Endothelial cell of umbilical vein (primary cell): ENCODE results near the gene RAB4A. TPM values are rescaled to one million over a fixed set of nuclear protein-coding genes. Genes with fewer than 3 reads are reported as not detected.

Experiments used
- BruUV-seq: library from RNA; stranded (reverse); fragments of 400-500 nt; replicated peaks from 2 replicates; lab custom pipeline; 2021; lab: Mats Ljungman, UMichigan
- CTCF ChIA-PET: fragments of 300-600, 350-600 bp; sonication (Branson Sonifier 250); formaldehyde crosslinking; loops from one replicate; lab custom pipeline; 2021; ENCODE audit warnings: antibody characterized with exemption, inconsistent platforms; lab: Charles Lee
- POLR2A ChIA-PET: fragments of 300-600, 350-600 bp; sonication (Branson Sonifier 250); formaldehyde crosslinking; loops from one replicate; lab custom pipeline; 2021; ENCODE audit warnings: antibody characterized with exemption, inconsistent platforms; lab: Charles Lee
- DNase-seq: peaks from one replicate; pipeline ENCODE4 v3.0.0-alpha.2; 2011; ENCODE audit warnings: low read depth, low spot score
- FAIRE-seq: peaks from 2 replicates; lab custom pipeline; 2011; peaks lifted over from hg19 to GRCh38; lab: Jason Lieb, UNC
- H2AFZ ChIP-seq: 2 replicates; pipeline ENCODE4 v1.6.0; 2012; ENCODE audit warnings: low read depth, low read length, control low read depth, inconsistent platforms
- H3K27ac ChIP-seq: 2 replicates; pipeline ENCODE4 v1.5.1; 2011; ENCODE audit warnings: low read depth, mild to moderate bottlenecking, control low read depth, low read length, moderate library complexity; ENCODE audit not compliant: insufficient read depth
- H3K27me3 ChIP-seq, 2 experiments: 2 replicates each; pipeline versions ENCODE4 v1.6.0 to v1.6.1; 2011; ENCODE audit warnings: low read length in 2 of 2, mixed read lengths in 1 of 2; ENCODE audit not compliant: control insufficient read depth in 2 of 2, insufficient read depth in 2 of 2
- H3K36me3 ChIP-seq, 2 experiments: 2 replicates in 1 of 2; 3 replicates in 1 of 2; pipeline ENCODE4 v1.5.1; 2011; ENCODE audit warnings: low read length in 2 of 2, mild to moderate bottlenecking in 1 of 2, moderate library complexity in 1 of 2; ENCODE audit not compliant: control insufficient read depth in 2 of 2, insufficient read depth in 2 of 2; ENCODE audit errors: extremely low read depth in 1 of 2
- H3K4me1 ChIP-seq: 3 replicates; pipeline ENCODE4 v1.5.1; 2011; ENCODE audit warnings: mild to moderate bottlenecking, low read length; ENCODE audit not compliant: control insufficient read depth, insufficient read depth; ENCODE audit errors: extremely low read depth
- H3K4me2 ChIP-seq: 2 replicates; pipeline ENCODE4 v1.6.1; 2011; ENCODE audit warnings: low read length, control low read depth, mixed read lengths; ENCODE audit not compliant: insufficient read depth
- H3K4me3 ChIP-seq, 3 experiments: fragments of 200-600 bp in 1 of 3; sonication (generic), shearing (Covaris generic) in 1 of 3; replicated peaks in 1 of 3; 2 replicates each; pipeline ENCODE4 v1.5.1; 2011 to 2016; ENCODE audit warnings: control low read depth in 3 of 3, low read length in 3 of 3, mild to moderate bottlenecking in 2 of 3, inconsistent platforms in 1 of 3, low read depth in 1 of 3, moderate library complexity in 1 of 3; ENCODE audit not compliant: insufficient read depth in 1 of 3
- H3K79me2 ChIP-seq: 2 replicates; pipeline ENCODE4 v1.6.0; 2012; ENCODE audit warnings: low read length, inconsistent platforms; ENCODE audit not compliant: control insufficient read depth, insufficient read depth
- H3K9ac ChIP-seq: replicated peaks from 2 replicates; pipeline ENCODE3; 2011; ENCODE audit warnings: low read length, control low read depth; ENCODE audit not compliant: insufficient read depth; ENCODE audit errors: extremely low read depth
- H3K9me1 ChIP-seq: replicated peaks from 3 replicates; pipeline ENCODE4 v1.6.0; 2011; ENCODE audit warnings: mild to moderate bottlenecking, low read length; ENCODE audit not compliant: control insufficient read depth, insufficient read depth; ENCODE audit errors: extremely low read depth
- H3K9me3 ChIP-seq: replicated peaks from 2 replicates; pipeline ENCODE4 v1.5.1; 2012; ENCODE audit warnings: low read length, inconsistent platforms; ENCODE audit not compliant: control insufficient read depth, insufficient read depth
- H4K20me1 ChIP-seq: replicated peaks from 2 replicates; pipeline ENCODE3; 2011; ENCODE audit warnings: mild to moderate bottlenecking, low read length; ENCODE audit not compliant: control insufficient read depth, insufficient read depth; ENCODE audit errors: extremely low read depth
- EZH2 ChIP-seq: IDR thresholded peaks from 2 replicates; pipeline ENCODE4 v1.6.1; 2012; ENCODE audit warnings: borderline replicate concordance, low read depth, mild to moderate bottlenecking, moderate library complexity, low read length, inconsistent platforms; ENCODE audit not compliant: severe bottlenecking
- JUN ChIP-seq: IDR thresholded peaks from 2 replicates; pipeline ENCODE4 v1.6.1; 2011; ENCODE audit warnings: borderline replicate concordance, low read depth; ENCODE audit not compliant: insufficient read length, insufficient read depth
- MYC ChIP-seq: IDR thresholded peaks from one replicate; pipeline ENCODE4 v1.6.1; 2011; ENCODE audit warnings: mild to moderate bottlenecking, low read depth, low read length
- POLR2A ChIP-seq: IDR thresholded peaks from 2 replicates; pipeline ENCODE4 v1.6.1; 2012; ENCODE audit warnings: low read depth, mild to moderate bottlenecking, control low read depth, low read length
- POLR2AphosphoS5 ChIP-seq: IDR thresholded peaks from 2 replicates; pipeline ENCODE4 v1.6.1; 2012; ENCODE audit warnings: low read depth, mild to moderate bottlenecking, control low read depth, low read length, moderate library complexity; ENCODE audit not compliant: insufficient read depth
- dilution Hi-C: fragments of 300-500 bp; cut with MboI; formaldehyde crosslinking; loops from one replicate; pipeline ENCODE4 v1.15.0; 2019; ENCODE audit warnings: low sequenced_read_pairs; ENCODE audit not compliant: extremely low pct_ligation_motif_present
- intact Hi-C: fragments of 100-400 bp; cut with micrococcal nuclease; formaldehyde crosslinking; loops from one replicate; pipeline ENCODE4 v1.10.0; 2022
- polyA plus RNA-seq, 4 experiments: library from polyadenylated mRNA; depleted of rRNA in 3 of 4; stranded (reverse) in 3 of 4; unstranded in 1 of 4; fragments of >200 nt; gene quantifications; 2 replicates each; pipeline versions ENCODE4 v1.2.1 to v1.2.3, GENCODE V29; 2011 to 2012; ENCODE audit warnings: missing spikeins in 1 of 4
- total RNA-seq: library from RNA; stranded (reverse); gene quantifications from 2 replicates; pipeline ENCODE4 v1.2.3, GENCODE V29; 2021
- TF ChIP-seq, protein P1 (sequence below): IDR thresholded peaks from 2 replicates; pipeline ENCODE4 v1.6.1; 2011; ENCODE audit not compliant: insufficient read depth, insufficient read length
- TF ChIP-seq, protein P2 (sequence below), 2 donors: IDR thresholded peaks; 1 replicate in 1 of 2; 2 replicates in 1 of 2; pipeline ENCODE4 v1.5.1; 2011; ENCODE audit warnings: low read length in 2 of 2, mild to moderate bottlenecking in 2 of 2, moderate library complexity in 2 of 2, control low read depth in 1 of 2, inconsistent platforms in 1 of 2, low read depth in 1 of 2; ENCODE audit not compliant: insufficient read depth in 1 of 2; ENCODE audit errors: extremely low read depth in 1 of 2

Gene RAB4A
- total and polyA plus RNA-seq, 2 donors (not counting 3 experiments of a cell fraction or from before 2014, with no cell fraction given): 14.8 to 52.9 TPM

DNA sequence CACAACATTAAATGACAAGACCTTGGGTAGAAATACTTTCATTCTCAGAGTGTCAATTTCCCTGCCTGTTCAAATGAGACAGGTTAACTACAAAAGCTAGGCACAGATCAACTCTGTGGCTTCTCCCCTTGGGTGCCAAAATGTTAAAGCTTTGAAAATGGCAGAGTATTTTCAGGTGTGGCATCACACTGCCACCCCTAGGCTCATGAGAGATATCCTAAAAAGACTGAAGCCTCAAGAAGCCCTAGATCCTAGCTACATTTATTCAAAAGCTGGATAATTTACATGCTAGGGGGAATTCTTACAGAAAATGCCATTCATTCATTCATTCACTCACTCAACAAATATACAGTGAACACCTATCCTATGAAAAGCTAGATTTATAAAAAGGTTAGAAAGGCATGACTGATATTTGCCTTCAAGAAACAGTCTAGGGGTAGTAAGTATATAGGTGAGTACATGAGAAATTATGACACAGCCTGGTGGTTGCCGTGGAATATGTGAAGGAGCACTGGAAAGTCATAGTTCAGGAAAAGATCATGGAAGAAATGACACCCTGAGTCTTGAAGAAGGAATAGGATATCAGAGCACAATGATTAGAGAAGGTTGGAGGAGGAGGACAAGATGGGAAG lies 15.9 kb upstream of the RAB4A start:
- no peak overlapping the region for H2AFZ ChIP-seq
- no peak overlapping the region for H3K4me3 ChIP-seq
- H4K20me1 ChIP-seq: no peaks in the 10 kb centered on the region
- no peaks in the 10 kb centered on the region for H3K36me3 ChIP-seq
- intact Hi-C loops: loop anchor here (5.0 kb wide), 2 partner anchors 177 to 302 kb away; partner anchors contain the start of genes ABCB10 and ACTA1
- no peaks in the 10 kb centered on the region for H3K79me2 ChIP-seq
- FAIRE-seq (no peak), DNase-seq (no peak)
- H3K4me2 ChIP-seq: no peak overlapping the region
- no peak overlapping the region for H3K9ac ChIP-seq
- ChIA-PET CTCF (interaction anchor here (0.7 to 10.6 kb wide), 13 partner anchors 26 to 1050 kb away, joined by 3 to 295 read pairs (median 5); partner anchors contain the start of gene RHOU), POLR2A (no interaction called here)
- H3K9me1 ChIP-seq: no peaks in the 10 kb centered on the region
- peaks cover 5% of the 10 kb centered on the region for H3K4me1 ChIP-seq
- dilution Hi-C loops: no loop called here
- no peaks in the 10 kb centered on the region for H3K9me3 ChIP-seq
- no peak for TF ChIP-seq MYC
- TF ChIP-seq, protein P1, sequence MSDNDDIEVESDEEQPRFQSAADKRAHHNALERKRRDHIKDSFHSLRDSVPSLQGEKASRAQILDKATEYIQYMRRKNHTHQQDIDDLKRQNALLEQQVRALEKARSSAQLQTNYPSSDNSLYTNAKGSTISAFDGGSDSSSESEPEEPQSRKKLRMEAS: no peak
- TF ChIP-seq EZH2: no peak
- TF ChIP-seq JUN: no peak
- TF ChIP-seq, protein P2, sequence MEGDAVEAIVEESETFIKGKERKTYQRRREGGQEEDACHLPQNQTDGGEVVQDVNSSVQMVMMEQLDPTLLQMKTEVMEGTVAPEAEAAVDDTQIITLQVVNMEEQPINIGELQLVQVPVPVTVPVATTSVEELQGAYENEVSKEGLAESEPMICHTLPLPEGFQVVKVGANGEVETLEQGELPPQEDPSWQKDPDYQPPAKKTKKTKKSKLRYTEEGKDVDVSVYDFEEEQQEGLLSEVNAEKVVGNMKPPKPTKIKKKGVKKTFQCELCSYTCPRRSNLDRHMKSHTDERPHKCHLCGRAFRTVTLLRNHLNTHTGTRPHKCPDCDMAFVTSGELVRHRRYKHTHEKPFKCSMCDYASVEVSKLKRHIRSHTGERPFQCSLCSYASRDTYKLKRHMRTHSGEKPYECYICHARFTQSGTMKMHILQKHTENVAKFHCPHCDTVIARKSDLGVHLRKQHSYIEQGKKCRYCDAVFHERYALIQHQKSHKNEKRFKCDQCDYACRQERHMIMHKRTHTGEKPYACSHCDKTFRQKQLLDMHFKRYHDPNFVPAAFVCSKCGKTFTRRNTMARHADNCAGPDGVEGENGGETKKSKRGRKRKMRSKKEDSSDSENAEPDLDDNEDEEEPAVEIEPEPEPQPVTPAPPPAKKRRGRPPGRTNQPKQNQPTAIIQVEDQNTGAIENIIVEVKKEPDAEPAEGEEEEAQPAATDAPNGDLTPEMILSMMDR (IDR thresholded peaks at IDR 0.05; ENCODE audit: extremely low read depth in 1 of 2, insufficient read depth in 1 of 2, low read depth in 1 of 2, low read length in 2 of 2): no peak
- TF ChIP-seq POLR2A: no peak
- TF ChIP-seq POLR2AphosphoS5: no peak
- no peak overlapping the region for H3K27ac ChIP-seq
- H3K27me3 ChIP-seq: no peaks in the 10 kb centered on the region
- no TSS peak for BruUV-seq
